Measurements from ENCODE around the gene GP1BB. TPM values are rescaled to one million over a fixed set of nuclear protein-coding genes. Genes with fewer than 3 reads are reported as not detected.

Gene GP1BB
- total and polyA plus RNA-seq, 10 of the 15 experiments (the other 5 are each of a cell fraction or from before 2014, with no cell fraction given), result 0.05 to 0.28 (median 0.28) TPM; not detected in 7

GRCh38 chr22:19731361-19732135 is 8.2 kb downstream of the GP1BB start (continued):
- TF ChIP-seq, protein P1, sequence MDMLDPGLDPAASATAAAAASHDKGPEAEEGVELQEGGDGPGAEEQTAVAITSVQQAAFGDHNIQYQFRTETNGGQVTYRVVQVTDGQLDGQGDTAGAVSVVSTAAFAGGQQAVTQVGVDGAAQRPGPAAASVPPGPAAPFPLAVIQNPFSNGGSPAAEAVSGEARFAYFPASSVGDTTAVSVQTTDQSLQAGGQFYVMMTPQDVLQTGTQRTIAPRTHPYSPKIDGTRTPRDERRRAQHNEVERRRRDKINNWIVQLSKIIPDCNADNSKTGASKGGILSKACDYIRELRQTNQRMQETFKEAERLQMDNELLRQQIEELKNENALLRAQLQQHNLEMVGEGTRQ (IDR thresholded peaks at IDR 0.05; ENCODE audit: borderline replicate concordance, low read depth, low read length), result no peak
- TF ChIP-seq TARDBP (IDR thresholded peaks at IDR 0.05; ENCODE audit: borderline replicate concordance) (no peak), RAD51 (IDR thresholded peaks at IDR 0.05) (no peak)

DNA sequence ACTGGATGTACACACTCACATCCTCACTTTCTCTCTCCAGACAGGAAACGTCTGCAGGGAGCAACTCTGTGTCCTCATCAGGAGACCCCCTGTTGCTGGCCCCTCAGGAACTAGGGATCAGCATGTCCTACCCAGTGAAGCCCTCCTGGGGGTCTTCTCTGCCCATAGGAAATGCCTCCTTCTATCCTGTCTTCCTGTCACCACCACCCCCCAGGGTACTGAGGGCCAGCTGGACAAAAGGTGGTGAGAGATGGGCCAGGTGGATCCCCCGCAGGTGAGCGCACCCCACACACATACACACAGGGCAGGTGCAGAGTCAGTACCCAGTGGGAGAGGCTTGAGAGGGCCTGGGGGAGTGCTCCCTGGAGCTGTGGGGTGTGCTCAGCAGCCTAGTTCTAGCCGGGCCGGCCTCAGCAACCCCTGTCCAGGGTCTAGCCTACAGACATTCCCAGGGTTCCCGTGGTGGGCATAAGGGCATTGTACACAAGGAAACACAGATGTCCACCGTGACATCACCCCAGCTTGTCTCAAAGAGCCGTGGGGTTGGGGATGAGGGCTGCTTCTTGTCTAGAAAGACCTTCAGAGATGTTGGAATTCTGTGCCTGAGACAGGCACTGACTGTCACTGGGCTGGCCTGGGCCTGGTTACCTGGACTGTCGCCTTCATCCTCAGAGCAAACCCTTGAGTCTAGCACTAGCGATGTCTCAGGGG is 9.2 kb downstream of the GP1BB start:
- WGBS (ENCODE audit: insufficient coverage, insufficient replicate concordance, low lambda C conversion rate, missing lambda C conversion rate), result 37% methylated on average over 10 of the region's 10 CpGs
- ChIA-PET CTCF (interaction anchor here (1.0 to 5.7 kb wide), 3 partner anchors 41 to 279 kb away, joined by 3 to 94 read pairs (median 4); no protein-coding TSS in a partner anchor), RAD21 (ENCODE audit: unreplicated experiment) (interaction anchor here (1.0 to 1.1 kb wide), 2 partner anchors 11 to 178 kb away, joined by 3 to 5 read pairs; no protein-coding TSS in a partner anchor), SMC1A (ENCODE audit: uncharacterized antibody, unreplicated experiment) (interaction anchor here (0.8 kb wide), 1 partner anchor 177 kb away, joined by 3 read pairs; no protein-coding TSS in a partner anchor), POLR2A (no interaction called here)
- Histone ChIP-seq H4K20me1 (ENCODE audit: control insufficient read depth, insufficient read depth) (no peaks in the 10 kb centered on the region; the same call in 1 of the 2 replicates), H3K9me3 (replicated peaks; ENCODE audit: control insufficient read depth, insufficient read depth, low read length) (no peaks in the 10 kb centered on the region), H3K4me2 (ENCODE audit: control insufficient read depth, insufficient read depth) (no peak overlapping the region), H3K9ac (ENCODE audit: control insufficient read depth, insufficient read depth, low read length) (no peak overlapping the region), H3K4me1 (ENCODE audit: control insufficient read depth, insufficient read depth, low read length) (no peaks in the 10 kb centered on the region), H3K4me3 (no peak overlapping the region), H3K27ac (ENCODE audit: control insufficient read depth, insufficient read depth) (no peak overlapping the region), H3K27me3 (replicated peaks in 1 of 2; ENCODE audit: control insufficient read depth in 2 of 2, insufficient read depth in 2 of 2, low read length in 1 of 2) (no peaks in the 10 kb centered on the region), H3K79me2 (ENCODE audit: control insufficient read depth, insufficient read depth, low read length) (no peaks in the 10 kb centered on the region), H2AFZ (ENCODE audit: control insufficient read depth, low read depth, low read length) (no peak overlapping the region), H3K36me3 (ENCODE audit: control insufficient read depth in 2 of 2, insufficient read depth in 2 of 2, low read length in 1 of 2) (no peaks in the 10 kb centered on the region)
- no TSS peak for BruUV-seq (replicated peaks)
- no peak for FAIRE-seq
- intact Hi-C loops (cut with micrococcal nuclease; ENCODE audit: unreplicated experiment) (no loop called here), in situ Hi-C loops (cut with MboI) (loop anchor here (5.0 kb wide), 1 partner anchor 185 kb away; no protein-coding TSS in a partner anchor)
- ATAC-seq, result no peak
- no peak for DNase-seq (ENCODE audit: low read depth, low spot score)
- TF ChIP-seq, protein P2, sequence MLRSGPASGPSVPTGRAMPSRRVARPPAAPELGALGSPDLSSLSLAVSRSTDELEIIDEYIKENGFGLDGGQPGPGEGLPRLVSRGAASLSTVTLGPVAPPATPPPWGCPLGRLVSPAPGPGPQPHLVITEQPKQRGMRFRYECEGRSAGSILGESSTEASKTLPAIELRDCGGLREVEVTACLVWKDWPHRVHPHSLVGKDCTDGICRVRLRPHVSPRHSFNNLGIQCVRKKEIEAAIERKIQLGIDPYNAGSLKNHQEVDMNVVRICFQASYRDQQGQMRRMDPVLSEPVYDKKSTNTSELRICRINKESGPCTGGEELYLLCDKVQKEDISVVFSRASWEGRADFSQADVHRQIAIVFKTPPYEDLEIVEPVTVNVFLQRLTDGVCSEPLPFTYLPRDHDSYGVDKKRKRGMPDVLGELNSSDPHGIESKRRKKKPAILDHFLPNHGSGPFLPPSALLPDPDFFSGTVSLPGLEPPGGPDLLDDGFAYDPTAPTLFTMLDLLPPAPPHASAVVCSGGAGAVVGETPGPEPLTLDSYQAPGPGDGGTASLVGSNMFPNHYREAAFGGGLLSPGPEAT (IDR thresholded peaks at IDR 0.05; ENCODE audit: low read depth), result no peak
- no peak for TF ChIP-seq IKZF1 (conservative IDR thresholded peaks at IDR 0.05)
- TF ChIP-seq ETV6 (conservative IDR thresholded peaks at IDR 0.05 in 1 of 2, IDR thresholded peaks at IDR 0.05 in 1 of 2; ENCODE audit: borderline replicate concordance in 1 of 2, low read depth in 1 of 2), result no peak
- no peak for TF ChIP-seq NFIC (IDR thresholded peaks at IDR 0.05; ENCODE audit: low read depth, low read length)
- no peak for TF ChIP-seq ATF7 (IDR thresholded peaks at IDR 0.05; ENCODE audit: low read depth)
- TF ChIP-seq ZNF24 (IDR thresholded peaks at IDR 0.05), result no peak
- TF ChIP-seq MXI1 (IDR thresholded peaks at IDR 0.05; ENCODE audit: low read depth, low read length), result no peak
- no peak for TF ChIP-seq YY1 (IDR thresholded peaks at IDR 0.05; ENCODE audit: low read depth, low read length)
- TF ChIP-seq CBX5 (IDR thresholded peaks at IDR 0.05; ENCODE audit: low read depth), result no peak
- no peak for TF ChIP-seq BCL11A (IDR thresholded peaks at IDR 0.05; ENCODE audit: low read depth, low read length)
- no peak for TF ChIP-seq SMAD1 (IDR thresholded peaks at IDR 0.05; ENCODE audit: low read depth, partially characterized antibody)
- no peak for TF ChIP-seq BMI1 (IDR thresholded peaks at IDR 0.05; ENCODE audit: borderline replicate concordance)
